GM19025 (cell line): Measurements from ENCODE around the gene PTPDC1.

Source experiments
- ATAC-seq: cut with Tn5 transposase; IDR thresholded peaks from one replicate; pipeline ENCODE4 v1.9.1; 2021; ENCODE audit warnings: mild to moderate bottlenecking, low read depth, moderate library complexity; ENCODE audit not compliant: unreplicated experiment

Gene PTPDC1

DNA sequence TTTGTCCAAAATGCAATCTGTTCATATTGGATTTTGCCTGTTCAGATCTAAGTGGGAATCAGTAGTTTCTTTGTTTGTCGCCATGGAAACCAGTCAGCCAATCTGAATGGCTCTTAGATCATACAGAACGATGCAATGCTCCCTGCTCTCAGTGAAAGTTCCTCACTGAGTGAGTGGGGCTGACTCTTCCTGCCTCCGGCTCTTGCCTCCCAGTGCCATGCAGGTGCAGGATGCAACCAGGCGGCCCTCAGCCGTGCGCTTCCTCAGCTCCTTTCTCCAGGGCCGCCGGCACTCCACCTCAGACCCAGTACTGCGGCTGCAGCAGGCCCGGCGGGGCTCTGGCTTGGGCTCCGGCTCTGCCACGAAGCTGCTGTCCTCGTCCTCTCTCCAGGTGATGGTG lies at the start of gene PTPDC1:
PTPDC1 (plus strand) TSS at position 151 of the 400 bp plus-strand sequence; CDS start at position 218, 67 bp downstream.
- no peak for ATAC-seq

GRCh38 chr9:94034511-94034910 lies 49.8 kb upstream of the PTPDC1 start:
- ATAC-seq = no peak

- no peak for ATAC-seq
These were observed 44.5 kb upstream of the PTPDC1 start for GRCh38 chr9:94039786-94040185.

- ATAC-seq = no peak
These were observed 41.5 kb upstream of the PTPDC1 start for GRCh38 chr9:94042516-94043360.

- ATAC-seq = no peak
These were observed 29.5 kb upstream of the PTPDC1 start for GRCh38 chr9:94054716-94055115.

DNA sequence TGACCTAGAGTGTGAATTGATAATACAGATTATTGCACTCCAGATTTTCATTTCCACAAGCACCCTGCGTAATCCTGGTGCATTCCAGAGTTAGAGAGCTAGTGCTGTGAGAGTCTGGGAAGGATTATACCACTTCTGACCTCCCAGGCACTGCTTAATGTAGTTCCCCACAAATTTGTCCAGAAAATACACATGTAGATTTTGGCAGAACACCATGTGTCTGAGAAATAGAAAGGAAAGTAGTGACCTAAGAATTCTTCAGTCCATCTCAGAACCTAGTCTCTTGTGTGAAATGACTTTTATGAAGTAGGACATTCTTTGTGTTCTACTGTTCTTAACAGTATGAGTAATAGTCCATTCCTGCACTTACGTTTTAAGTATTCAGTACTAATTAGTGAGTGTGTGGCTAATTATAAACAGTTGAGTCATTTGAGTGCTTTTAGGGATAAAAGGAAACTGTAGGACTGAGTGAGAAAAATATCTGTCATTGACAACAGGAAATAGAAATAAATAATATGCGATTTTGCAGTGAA lies 27.8 kb upstream of the PTPDC1 start:
- ATAC-seq = no peak

DNA sequence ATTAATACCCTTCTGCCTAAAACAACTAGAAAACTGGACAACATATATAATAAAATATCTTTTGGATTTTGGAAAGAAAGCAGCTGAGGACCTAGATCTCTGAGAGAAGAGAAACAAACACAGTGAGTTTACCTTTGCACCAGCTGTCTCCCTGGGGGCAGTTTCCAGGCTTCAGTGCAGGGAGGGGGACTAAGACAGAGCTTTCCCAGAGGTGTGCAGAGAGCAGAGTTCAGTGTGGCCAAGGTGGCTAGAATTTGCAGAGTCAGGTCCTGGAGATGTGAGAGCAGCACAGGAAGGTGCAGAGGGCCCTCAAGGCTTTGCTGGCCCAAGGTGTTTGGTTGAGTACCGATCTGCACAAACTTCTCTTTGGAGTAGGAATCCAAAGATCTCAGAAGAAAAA lies 26.3 kb upstream of the PTPDC1 start:
- ATAC-seq = no peak

- ATAC-seq = no peak
These were observed 22.4 kb upstream of the PTPDC1 start for GRCh38 chr9:94061864-94062263.

GRCh38 chr9:94065535-94065961 lies 18.7 kb upstream of the PTPDC1 start:
- ATAC-seq = no peak

GRCh38 chr9:94068257-94068656 lies 16.0 kb upstream of the PTPDC1 start:
- no peak for ATAC-seq

DNA sequence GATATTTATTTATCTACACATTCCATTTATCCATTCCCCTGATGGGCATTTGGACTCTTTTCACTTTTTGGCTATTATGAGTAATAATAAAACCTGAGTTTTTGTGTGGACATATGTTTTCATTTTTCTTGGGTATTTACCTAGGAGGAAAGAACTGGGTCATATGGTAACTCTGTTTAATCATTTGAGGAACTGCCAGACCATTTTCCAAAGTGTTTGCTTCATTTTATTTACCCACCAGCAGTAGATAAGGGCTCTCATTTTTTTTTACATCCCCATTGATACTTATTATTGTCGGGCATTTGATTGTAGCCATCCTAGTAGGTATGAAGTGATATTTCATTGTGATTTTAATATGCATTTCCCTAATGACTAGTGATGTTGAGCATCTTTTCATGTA lies 7.7 kb upstream of the PTPDC1 start:
- no peak for ATAC-seq

GRCh38 chr9:94078086-94078485 lies 6.2 kb upstream of the PTPDC1 start:
- no peak for ATAC-seq

DNA sequence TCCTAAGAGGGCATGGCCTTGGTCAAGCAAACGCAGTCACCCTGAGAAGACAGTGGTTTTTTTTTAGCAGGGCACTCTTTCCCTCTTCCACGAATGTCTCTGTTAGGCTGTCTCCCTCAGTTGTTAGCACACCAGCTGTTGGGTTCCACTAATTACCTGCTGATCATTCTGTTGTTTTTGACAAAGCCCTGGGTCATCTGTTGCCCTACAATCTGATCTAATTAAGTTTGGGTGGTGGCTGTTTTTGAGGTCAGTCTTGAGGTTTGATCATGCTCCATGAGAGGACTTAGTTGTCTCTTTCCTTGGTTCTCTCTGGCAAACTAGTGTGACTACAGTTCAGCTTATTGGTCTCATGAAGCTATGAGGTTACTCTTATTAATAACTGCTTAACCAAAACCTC lies 5.0 kb upstream of the PTPDC1 start:
- no peak for ATAC-seq

DNA sequence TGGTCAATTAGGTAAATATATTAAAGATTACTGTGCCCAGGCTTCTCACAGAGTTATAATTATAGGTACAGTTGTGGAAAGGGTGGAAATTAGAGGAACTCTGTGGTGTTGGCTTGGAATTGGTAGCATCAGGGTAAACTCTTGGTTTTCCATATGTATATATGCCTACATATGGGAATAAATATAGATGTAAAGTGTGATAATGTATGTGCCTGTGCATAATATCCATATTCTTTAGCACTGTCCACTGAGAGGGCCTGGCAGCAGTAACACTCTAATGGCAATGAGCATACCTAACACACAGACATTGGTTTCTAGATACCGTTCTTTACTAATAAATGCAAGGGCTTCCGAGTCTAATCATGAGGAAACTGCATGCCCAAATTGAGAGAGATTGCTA lies 4.0 kb upstream of the PTPDC1 start:
- no peak for ATAC-seq

GRCh38 chr9:94081435-94081834 lies 2.8 kb upstream of the PTPDC1 start:
- no peak for ATAC-seq

DNA sequence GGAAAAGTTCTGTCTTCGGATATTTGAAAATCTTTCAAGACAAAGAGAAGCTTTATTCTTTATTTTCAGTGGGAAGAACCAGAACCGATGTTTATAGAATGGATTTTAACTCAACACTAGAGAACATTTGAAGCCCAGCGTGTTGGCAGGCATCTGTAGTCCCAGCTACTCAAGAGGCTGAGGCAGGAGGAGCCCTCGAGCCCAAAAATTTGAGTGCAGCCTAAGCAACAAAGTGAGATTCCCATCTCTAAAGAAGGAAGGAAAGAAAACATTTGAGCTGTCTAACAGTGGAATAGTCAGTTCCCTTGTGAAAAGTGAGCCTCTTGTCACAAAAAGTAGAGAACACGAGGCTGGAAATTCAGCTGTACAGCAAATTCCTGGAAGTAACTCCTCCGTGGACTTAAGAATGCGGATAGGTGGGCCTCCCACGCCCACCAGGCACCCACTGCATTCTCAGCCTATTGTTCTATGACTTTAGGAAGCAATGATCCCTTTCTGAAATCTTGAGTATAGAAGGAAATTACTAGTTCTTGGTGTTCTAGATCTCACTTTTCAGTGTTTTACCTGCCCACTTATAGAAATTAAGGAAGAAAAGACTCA lies 2.3 kb upstream of the PTPDC1 start:
- ATAC-seq = no peak

- ATAC-seq = no peak
These were observed 1.7 kb upstream of the PTPDC1 start for GRCh38 chr9:94082553-94082952.

GRCh38 chr9:94082956-94083355 lies 1.3 kb upstream of the PTPDC1 start:
- no peak for ATAC-seq

- ATAC-seq = no peak
These were observed 880 bp upstream of the PTPDC1 start for GRCh38 chr9:94083384-94083783.

DNA sequence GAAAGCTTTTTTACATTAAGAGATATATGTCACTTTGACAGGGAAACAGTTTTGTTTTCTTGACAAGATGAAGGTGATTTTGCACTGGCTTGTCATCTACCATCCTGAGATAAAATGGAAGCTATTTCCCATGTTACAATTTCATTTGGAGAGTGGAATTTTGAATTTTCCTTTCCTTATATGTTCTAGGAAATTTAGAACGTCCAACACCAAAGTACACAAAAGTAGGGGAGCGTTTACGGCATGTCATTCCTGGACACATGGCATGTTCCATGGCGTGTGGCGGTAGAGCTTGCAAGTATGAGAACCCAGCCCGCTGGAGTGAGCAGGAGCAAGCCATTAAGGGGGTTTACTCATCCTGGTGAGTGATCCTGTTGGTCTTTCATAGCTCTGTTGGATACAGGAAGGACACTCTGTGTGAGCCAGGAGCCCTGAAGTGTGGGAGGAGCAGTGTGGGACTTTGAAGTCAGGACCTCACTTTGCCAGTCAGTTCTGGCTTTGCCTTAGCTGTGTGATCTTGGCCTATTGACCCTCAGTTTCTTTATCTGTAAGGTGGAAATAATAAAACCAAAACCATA lies 887 bp downstream of the PTPDC1 start:
- ATAC-seq = no peak
